H9 (cell line): ENCODE measurements around the gene ALG11. TPM values are rescaled to one million over a fixed set of nuclear protein-coding genes. Genes with fewer than 3 reads are reported as not detected.

Source experiments
- DNase-seq: peaks from one replicate; pipeline ENCODE4 v3.0.0-alpha.2; 2017
- H2AFZ ChIP-seq: one replicate; pipeline ENCODE4 v1.6.1; 2013; ENCODE audit warnings: mild to moderate bottlenecking, low read length, control low read depth, moderate library complexity
- H2AK5ac ChIP-seq: 2 replicates; pipeline ENCODE4 v1.6.1; 2013; ENCODE audit warnings: low read length, control low read depth, mixed read lengths; ENCODE audit not compliant: insufficient read length
- H2BK120ac ChIP-seq: one replicate; pipeline ENCODE4 v1.6.1; 2013; ENCODE audit warnings: low read depth, mild to moderate bottlenecking, low read length, control low read depth, inconsistent platforms; ENCODE audit not compliant: poor library complexity, severe bottlenecking
- H2BK12ac ChIP-seq: 2 replicates; pipeline ENCODE4 v1.6.1; 2013; ENCODE audit warnings: low read length, control low read depth, mixed read lengths, low read depth; ENCODE audit not compliant: insufficient read length
- H2BK15ac ChIP-seq: 2 replicates; pipeline ENCODE4 v1.6.1; 2013; ENCODE audit warnings: low read depth, low read length, control low read depth
- H2BK20ac ChIP-seq: one replicate; pipeline ENCODE4 v1.6.1; 2013; ENCODE audit warnings: low read depth, mild to moderate bottlenecking, low read length, control low read depth, inconsistent platforms; ENCODE audit not compliant: poor library complexity, severe bottlenecking
- H2BK5ac ChIP-seq: 2 replicates; pipeline ENCODE4 v1.6.1; 2013; ENCODE audit warnings: low read length, control low read depth, mixed read lengths; ENCODE audit not compliant: insufficient read length
- H3K14ac ChIP-seq: 2 replicates; pipeline ENCODE4 v1.6.1; 2013; ENCODE audit warnings: low read length, control low read depth; ENCODE audit not compliant: insufficient read depth
- H3K18ac ChIP-seq: 2 replicates; pipeline ENCODE4 v1.6.1; 2013; ENCODE audit warnings: low read depth, mild to moderate bottlenecking, mixed read lengths, low read length, control low read depth; ENCODE audit not compliant: insufficient read length
- H3K23ac ChIP-seq: 2 replicates; pipeline ENCODE4 v1.6.1; 2013; ENCODE audit warnings: low read length, control low read depth, mixed read lengths, low read depth; ENCODE audit not compliant: insufficient read length
- H3K23me2 ChIP-seq: 2 replicates; pipeline ENCODE4 v1.6.1; 2013; ENCODE audit warnings: low read depth, mild to moderate bottlenecking, mixed read lengths, low read length, control low read depth; ENCODE audit not compliant: insufficient read length, poor library complexity, severe bottlenecking
- H3K27ac ChIP-seq: 2 replicates; pipeline ENCODE4 v1.5.1; 2013; ENCODE audit warnings: low read length, control low read depth, mixed read lengths, low read depth; ENCODE audit not compliant: insufficient read length
- H3K27me3 ChIP-seq: 2 replicates; pipeline ENCODE4 v1.6.1; 2013; ENCODE audit warnings: low read length, control low read depth, inconsistent platforms; ENCODE audit not compliant: insufficient read depth
- H3K4ac ChIP-seq: 2 replicates; pipeline ENCODE4 v1.6.1; 2013; ENCODE audit warnings: low read depth, mild to moderate bottlenecking, control low read depth, inconsistent platforms, low read length, moderate library complexity
- H3K4me1 ChIP-seq: 2 replicates; pipeline ENCODE4 v1.6.1; 2013; ENCODE audit warnings: low read length, control low read depth, inconsistent platforms; ENCODE audit not compliant: insufficient read depth
- H3K4me2 ChIP-seq: 2 replicates; pipeline ENCODE4 v1.6.1; 2013; ENCODE audit warnings: low read length, control low read depth, mixed read lengths; ENCODE audit not compliant: insufficient read length, insufficient read depth
- H3K56ac ChIP-seq: 2 replicates; pipeline ENCODE4 v1.6.1; 2013; ENCODE audit warnings: low read depth, mild to moderate bottlenecking, mixed read lengths, low read length, control low read depth; ENCODE audit not compliant: insufficient read length
- H3K79me1 ChIP-seq: 2 replicates; pipeline ENCODE4 v1.6.1; 2013; ENCODE audit warnings: low read depth, mild to moderate bottlenecking, moderate library complexity, low read length, control low read depth, inconsistent platforms; ENCODE audit not compliant: insufficient read depth, poor library complexity, severe bottlenecking
- H3K79me2 ChIP-seq: 2 replicates; pipeline ENCODE4 v1.6.1; 2013; ENCODE audit warnings: low read length, control low read depth, inconsistent platforms; ENCODE audit not compliant: insufficient read depth
- H3K9ac ChIP-seq: 2 replicates; pipeline ENCODE4 v1.6.1; 2013; ENCODE audit warnings: low read length, control low read depth, mixed read lengths; ENCODE audit not compliant: insufficient read length; ENCODE audit errors: extremely low read depth
- H3K9me3 ChIP-seq: one replicate; pipeline ENCODE4 v1.6.1; 2013; ENCODE audit warnings: low read depth, low read length, inconsistent platforms; ENCODE audit not compliant: control insufficient read depth
- H3T11ph ChIP-seq: one replicate; pipeline ENCODE4 v1.6.1; 2013; ENCODE audit warnings: mild to moderate bottlenecking, low read length, control low read depth, inconsistent platforms
- H4K20me1 ChIP-seq: one replicate; pipeline ENCODE4 v1.6.1; 2013; ENCODE audit not compliant: control insufficient read depth, insufficient read length, insufficient read depth
- H4K5ac ChIP-seq: 2 replicates; pipeline ENCODE4 v1.6.1; 2013; ENCODE audit warnings: low read depth, mild to moderate bottlenecking, mixed read lengths, low read length, control low read depth; ENCODE audit not compliant: insufficient read length
- H4K8ac ChIP-seq: replicated peaks from 2 replicates; pipeline ENCODE4 v1.6.1; 2013; ENCODE audit warnings: low read length, control low read depth, mixed read lengths, low read depth; ENCODE audit not compliant: insufficient read length
- H4K91ac ChIP-seq: 2 replicates; pipeline ENCODE4 v1.6.1; 2013; ENCODE audit warnings: low read depth, mild to moderate bottlenecking, moderate library complexity, mixed read lengths, low read length, control low read depth; ENCODE audit not compliant: insufficient read length
- H3K27ac Mint-ChIP-seq, 3 experiments: 2 replicates in 2 of 3; 3 replicates in 1 of 3; pipeline ENCODE4 v1.8.0; 2020 to 2021; ENCODE audit warnings: mixed read lengths in 3 of 3, mild to moderate bottlenecking in 1 of 3, moderate library complexity in 1 of 3
- H3K27me3 Mint-ChIP-seq: 2 replicates; pipeline ENCODE4 v1.8.0; 2021; ENCODE audit warnings: low read depth, mild to moderate bottlenecking, moderate library complexity, mixed read lengths
- H3K36me3 Mint-ChIP-seq, 3 experiments: 2 replicates in 2 of 3; 3 replicates in 1 of 3; pipeline ENCODE4 v1.8.0; 2020 to 2021; ENCODE audit warnings: low read depth in 3 of 3, mixed read lengths in 3 of 3; ENCODE audit not compliant: insufficient read depth in 1 of 3
- H3K4me1 Mint-ChIP-seq, 2 experiments: 2 replicates each; pipeline ENCODE4 v1.8.0; 2020; ENCODE audit warnings: mixed read lengths in 2 of 2
- H3K4me3 Mint-ChIP-seq, 2 experiments: 2 replicates in 1 of 2; 3 replicates in 1 of 2; pipeline ENCODE4 v1.8.0; 2020 to 2021; ENCODE audit warnings: mild to moderate bottlenecking in 2 of 2, mixed read lengths in 2 of 2, moderate library complexity in 1 of 2
- H3K9me3 Mint-ChIP-seq, 2 experiments: 2 replicates in 1 of 2; 3 replicates in 1 of 2; pipeline ENCODE4 v1.8.0; 2020; ENCODE audit warnings: mild to moderate bottlenecking in 2 of 2, mixed read lengths in 2 of 2, moderate library complexity in 1 of 2
- CTCF ChIP-seq: fragments of 200-600 bp; sonication (generic); conservative IDR thresholded peaks from 3 replicates; pipeline ENCODE4 v1.8.0; 2021; ENCODE audit warnings: antibody characterized with exemption, mild to moderate bottlenecking
- WGBS: extraction: QIAGEN DNeasy Blood & Tissue Kit; methylation state at CpG from one replicate; pipeline ENCODE4 v1.1.7; 2013; ENCODE audit warnings: missing lambda C conversion rate, low lambda C conversion rate, mixed read lengths; ENCODE audit not compliant: insufficient read length; ENCODE audit errors: extremely low coverage; 5-methylcytosine and 5-hydroxymethylcytosine counted together
- total RNA-seq: library from RNA; stranded (reverse); gene quantifications from 2 replicates; pipeline ENCODE4 v1.2.1, GENCODE V29; 2021

Gene ALG11
- total RNA-seq, 1 experiment from 2014 or later, result 46.6 TPM

DNA sequence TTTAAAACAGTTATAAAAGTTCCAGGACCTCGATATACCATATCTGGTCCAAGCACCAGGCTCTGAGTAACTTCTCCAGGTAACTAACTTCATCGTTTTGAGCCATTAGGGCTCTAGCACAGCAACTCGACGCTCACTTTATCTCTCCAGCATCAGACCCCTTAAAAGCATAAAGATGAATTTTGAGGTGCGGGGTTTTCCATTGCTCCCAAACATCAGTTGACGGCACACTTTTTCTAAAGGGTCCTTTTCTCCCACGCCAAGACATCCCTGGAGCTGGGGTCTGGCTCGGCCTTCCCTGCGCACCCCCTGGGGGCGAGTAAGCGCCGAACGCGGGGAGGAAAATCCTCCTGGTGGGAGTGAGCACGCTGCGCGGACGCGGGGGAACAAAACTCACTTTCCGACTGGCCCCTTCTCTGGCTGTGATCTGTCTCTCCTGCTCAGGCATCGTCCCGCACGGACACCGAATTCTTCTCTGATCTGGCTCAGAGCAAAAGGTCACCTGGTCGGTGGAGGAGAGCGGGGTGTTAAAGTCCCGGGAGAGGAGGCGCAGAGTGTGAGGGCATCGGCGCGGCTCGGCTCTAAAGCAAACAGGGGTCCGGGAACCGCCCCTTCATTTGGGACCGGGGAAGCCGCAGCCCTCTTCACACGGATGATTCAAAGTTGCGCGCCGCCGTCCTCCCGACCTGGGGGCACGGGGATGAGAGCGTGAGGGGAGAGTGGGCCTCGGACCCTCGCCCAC lies 1.1 kb upstream of the ALG11 start, which contains the start of gene ATP7B:
TSS of gene ATP7B (minus strand) at position 561 of the 742 bp plus-strand sequence. CDS start at position 448, 113 bp downstream.
- H3K27me3 ChIP-seq, result peaks cover 12% of the 10 kb centered on the region; the same call in 1 of the 2 replicates
- H3K9ac ChIP-seq, result peak within 1 kb of the TSS; percentile 98
- no peak within 1 kb of the TSS for H2BK5ac ChIP-seq
- H3K27ac ChIP-seq, result no peak within 1 kb of the TSS
- no peak within 1 kb of the TSS for H4K5ac ChIP-seq
- Mint-ChIP-seq H3K4me1 (peaks cover 15 to 16% of the 10 kb centered on the region in 2 experiments; a peak in 3 of 4 replicates), H3K36me3 (peaks cover 16% of the 10 kb centered on the region in 3 experiments), H3K27me3 (peaks cover 26% of the 10 kb centered on the region), H3K9me3 (peaks cover 8% of the 10 kb centered on the region in 2 experiments), H3K4me3 (peak within 1 kb of the TSS; percentile 97 to 99), H3K27ac (peak within 1 kb of the TSS; percentile 92 to 100 (median 99))
- no peak within 1 kb of the TSS for H3K23ac ChIP-seq
- no peak within 1 kb of the TSS for H2BK20ac ChIP-seq
- H3K56ac ChIP-seq, result no peak within 1 kb of the TSS
- no peak within 1 kb of the TSS for H4K91ac ChIP-seq
- peak within 1 kb of the TSS; percentile 67; the same call in 1 of the 2 replicates for H3K14ac ChIP-seq
- H3K4me2 ChIP-seq, result peak within 1 kb of the TSS; percentile 99
- no peak within 1 kb of the TSS for H2BK15ac ChIP-seq
- no peak within 1 kb of the TSS for H3K4ac ChIP-seq
- peak within 1 kb of the TSS; percentile 32 for H2AFZ ChIP-seq
- no CpG with 5 or more reads among the region's 46 CpGs for WGBS
- DNase-seq, result peak; percentile 62
- no peak within 1 kb of the TSS for H2BK12ac ChIP-seq
- no peaks in the 10 kb centered on the region for H3K9me3 ChIP-seq
- H3K79me2 ChIP-seq, result peaks cover 12% of the 10 kb centered on the region; the same call in 1 of the 2 replicates
- no peak within 1 kb of the TSS for H4K8ac ChIP-seq
- no peak within 1 kb of the TSS for H3T11ph ChIP-seq
- H4K20me1 ChIP-seq, result no peaks in the 10 kb centered on the region
- H3K79me1 ChIP-seq, result no peaks in the 10 kb centered on the region
- H3K18ac ChIP-seq, result no peak within 1 kb of the TSS
- H2BK120ac ChIP-seq, result no peak within 1 kb of the TSS
- no peak within 1 kb of the TSS for H2AK5ac ChIP-seq
- no peaks in the 10 kb centered on the region for H3K4me1 ChIP-seq
- peaks cover 8% of the 10 kb centered on the region for H3K23me2 ChIP-seq
- peak; percentile 17; the same call in 2 of the 3 replicates for TF ChIP-seq CTCF
